H1 (cell line): Measurements from ENCODE around the gene MCAT. TPM values are rescaled to one million over a fixed set of nuclear protein-coding genes. Genes with fewer than 3 reads are reported as not detected.

Source experiments
- CTCF ChIA-PET: fragments of 300-600 bp; sonication (Branson Sonifier 250); formaldehyde crosslinking; loops from one replicate; lab custom pipeline; 2021; ENCODE audit not compliant: partially characterized antibody; lab: Charles Lee
- POLR2A ChIA-PET: fragments of 300-600 bp; sonication (Branson Sonifier 250); formaldehyde crosslinking; loops from one replicate; lab custom pipeline; 2021; ENCODE audit warnings: inconsistent platforms; ENCODE audit not compliant: partially characterized antibody; lab: Charles Lee
- DNase-seq, 2 experiments: peaks; one replicate each; pipeline versions ENCODE4 v3.0.0 to v3.0.0-alpha.2; 2010 to 2022; ENCODE audit warnings: low spot score in 2 of 2, low read depth in 1 of 2, mixed read lengths in 1 of 2
- FAIRE-seq: peaks from 2 replicates; lab custom pipeline; 2011; peaks lifted over from hg19 to GRCh38; lab: Jason Lieb, UNC
- H2AFZ ChIP-seq: 2 replicates; pipeline ENCODE4 v1.8.1; 2012; ENCODE audit warnings: low read length, inconsistent platforms
- H2AK5ac ChIP-seq: 2 replicates; pipeline ENCODE4 v1.6.1; 2013; ENCODE audit warnings: low read depth, low read length
- H2BK120ac ChIP-seq: replicated peaks from 2 replicates; pipeline ENCODE3; 2013; ENCODE audit warnings: low read depth, low read length, inconsistent platforms
- H2BK12ac ChIP-seq: 2 replicates; pipeline ENCODE4 v1.6.1; 2013; ENCODE audit warnings: low read depth, low read length
- H2BK15ac ChIP-seq: 2 replicates; pipeline ENCODE4 v1.6.1; 2013; ENCODE audit warnings: low read length
- H2BK20ac ChIP-seq: 2 replicates; pipeline ENCODE4 v1.6.1; 2013; ENCODE audit warnings: low read length
- H2BK5ac ChIP-seq: 2 replicates; pipeline ENCODE4 v1.6.1; 2013; ENCODE audit warnings: low read depth, low read length
- H3K14ac ChIP-seq: 2 replicates; pipeline ENCODE4 v1.6.1; 2013; ENCODE audit warnings: inconsistent platforms; ENCODE audit not compliant: insufficient read length
- H3K18ac ChIP-seq: 2 replicates; pipeline ENCODE4 v1.6.1; 2013; ENCODE audit warnings: low read length; ENCODE audit errors: extremely low read depth
- H3K23ac ChIP-seq: 2 replicates; pipeline ENCODE4 v1.6.1; 2013; ENCODE audit warnings: inconsistent platforms; ENCODE audit not compliant: insufficient read length
- H3K23me2 ChIP-seq: 2 replicates; pipeline ENCODE4 v1.6.1; 2013; ENCODE audit warnings: low read depth, low read length
- H3K27ac ChIP-seq: 2 replicates; pipeline ENCODE4 v1.6.1; 2011; ENCODE audit warnings: low read depth, low read length, inconsistent platforms
- H3K27me3 ChIP-seq, 4 experiments: replicated peaks in 1 of 4; 1 replicate in 1 of 4; 2 replicates in 3 of 4; pipeline versions ENCODE4 v1.6.1 to v1.8.1; 2011 to 2013; ENCODE audit warnings: low read length in 3 of 4, mild to moderate bottlenecking in 3 of 4, inconsistent platforms in 2 of 4, mixed read lengths in 2 of 4, moderate library complexity in 1 of 4; ENCODE audit not compliant: control insufficient read depth in 3 of 4, insufficient read depth in 3 of 4; ENCODE audit errors: extremely low read depth in 1 of 4
- H3K36me3 ChIP-seq, 4 experiments: 2 replicates each; pipeline versions ENCODE4 v1.6.1 to v1.8.1; 2011 to 2013; ENCODE audit warnings: mild to moderate bottlenecking in 4 of 4, low read length in 3 of 4, moderate library complexity in 2 of 4, control low read depth in 1 of 4, inconsistent platforms in 1 of 4; ENCODE audit not compliant: insufficient read depth in 4 of 4, control insufficient read depth in 2 of 4
- H3K4ac ChIP-seq: replicated peaks from 2 replicates; pipeline ENCODE3; 2013; ENCODE audit warnings: low read length, low read depth, mixed read lengths, inconsistent platforms; ENCODE audit not compliant: insufficient read length
- H3K4me1 ChIP-seq, 4 experiments: replicated peaks in 1 of 4; 1 replicate in 1 of 4; 2 replicates in 3 of 4; pipeline versions ENCODE4 v1.6.1 to v1.8.1; 2011 to 2013; ENCODE audit warnings: low read length in 3 of 4, inconsistent platforms in 2 of 4, mixed read lengths in 1 of 4; ENCODE audit not compliant: insufficient read depth in 4 of 4, control insufficient read depth in 3 of 4
- H3K4me2 ChIP-seq, 2 experiments: 2 replicates each; pipeline versions ENCODE4 v1.6.1 to v1.8.1; 2011 to 2013; ENCODE audit warnings: low read depth in 2 of 2, low read length in 2 of 2, control low read depth in 1 of 2, inconsistent platforms in 1 of 2, mild to moderate bottlenecking in 1 of 2; ENCODE audit not compliant: insufficient read depth in 1 of 2
- H3K4me3 ChIP-seq, 4 experiments: fragments of 200-600, 300-600 bp in 1 of 4; sonication (generic), shearing (Covaris generic), sonication (Bioruptor Twin) in 1 of 4; 2 replicates each; pipeline versions ENCODE4 v1.5.1 to v1.8.1; 2011 to 2016; ENCODE audit warnings: low read length in 4 of 4, low read depth in 3 of 4, control low read depth in 2 of 4, inconsistent platforms in 2 of 4, mild to moderate bottlenecking in 2 of 4, mixed read lengths in 1 of 4, moderate library complexity in 1 of 4; ENCODE audit not compliant: insufficient read depth in 2 of 4; ENCODE audit errors: extremely low read depth in 1 of 4
- H3K56ac ChIP-seq: replicated peaks from 2 replicates; pipeline ENCODE3; 2013; ENCODE audit warnings: low read depth, mild to moderate bottlenecking, mixed read lengths, low read length, inconsistent platforms; ENCODE audit not compliant: insufficient read length
- H3K79me1 ChIP-seq: 2 replicates; pipeline ENCODE4 v1.6.1; 2013; ENCODE audit warnings: low read depth, low read length, control low read depth
- H3K79me2 ChIP-seq, 2 experiments: 2 replicates each; pipeline versions ENCODE4 v1.6.1 to v1.8.1; 2012 to 2013; ENCODE audit warnings: low read length in 2 of 2, mild to moderate bottlenecking in 2 of 2, inconsistent platforms in 1 of 2; ENCODE audit not compliant: insufficient read depth in 2 of 2, control insufficient read depth in 1 of 2
- H3K9ac ChIP-seq, 4 experiments: replicated peaks in 1 of 4; 1 replicate in 1 of 4; 2 replicates in 3 of 4; pipeline versions ENCODE4 v1.6.1 to v1.8.1; 2011 to 2013; ENCODE audit warnings: low read depth in 3 of 4, low read length in 3 of 4, control low read depth in 2 of 4, mild to moderate bottlenecking in 2 of 4, moderate library complexity in 2 of 4, inconsistent platforms in 1 of 4; ENCODE audit errors: extremely low read depth in 1 of 4
- H3K9me3 ChIP-seq, 2 experiments: 2 replicates each; pipeline versions ENCODE4 v1.6.1 to v1.8.1; 2012 to 2013; ENCODE audit warnings: mild to moderate bottlenecking in 2 of 2, moderate library complexity in 2 of 2, control low read depth in 1 of 2, inconsistent platforms in 1 of 2, low read depth in 1 of 2, low read length in 1 of 2, mixed read lengths in 1 of 2; ENCODE audit not compliant: insufficient read depth in 2 of 2
- H4K20me1 ChIP-seq, 2 experiments: replicated peaks in 1 of 2; 2 replicates each; pipeline versions ENCODE3 to v1.8.1; 2011 to 2013; ENCODE audit warnings: inconsistent platforms in 2 of 2, low read length in 2 of 2, mild to moderate bottlenecking in 1 of 2; ENCODE audit not compliant: insufficient read depth in 2 of 2, control insufficient read depth in 1 of 2
- H4K5ac ChIP-seq: 2 replicates; pipeline ENCODE4 v1.6.1; 2013; ENCODE audit warnings: low read length, low read depth, mixed read lengths, inconsistent platforms; ENCODE audit not compliant: insufficient read length
- H4K8ac ChIP-seq: 2 replicates; pipeline ENCODE4 v1.8.0; 2013; ENCODE audit warnings: mild to moderate bottlenecking, moderate library complexity, low read length, inconsistent platforms; ENCODE audit not compliant: insufficient read depth; ENCODE audit errors: extremely low read depth
- H4K91ac ChIP-seq: replicated peaks from 2 replicates; pipeline ENCODE3; 2013; ENCODE audit warnings: low read length, mixed read lengths, inconsistent platforms; ENCODE audit not compliant: insufficient read length
- CBX8 ChIP-seq: fragments of 300-800, 300-1000 bp; sonication (generic); IDR thresholded peaks from 2 replicates; pipeline ENCODE4 v1.7.1; 2016; ENCODE audit warnings: low read depth, low read length, borderline replicate concordance
- CHD2 ChIP-seq: IDR thresholded peaks from 2 replicates; pipeline ENCODE4 v1.6.1; 2012; ENCODE audit warnings: low read length, improper control_type of control experiment
- EP300 ChIP-seq, 2 experiments: IDR thresholded peaks; 1 replicate in 1 of 2; 2 replicates in 1 of 2; pipeline ENCODE4 v1.6.1; 2011 to 2012; ENCODE audit warnings: low read depth in 2 of 2, low read length in 2 of 2, mild to moderate bottlenecking in 2 of 2, borderline replicate concordance in 1 of 2, inconsistent platforms in 1 of 2, moderate library complexity in 1 of 2
- HDAC2 ChIP-seq, 2 experiments: fragments of 300-600 bp in 1 of 2; sonication (generic) in 1 of 2; IDR thresholded peaks; 2 replicates each; pipeline ENCODE4 v1.6.1; 2011 to 2012; ENCODE audit warnings: low read depth in 2 of 2, low read length in 2 of 2, mild to moderate bottlenecking in 2 of 2, moderate library complexity in 2 of 2, borderline replicate concordance in 1 of 2, inconsistent platforms in 1 of 2
- KDM4A ChIP-seq: IDR thresholded peaks from one replicate; pipeline ENCODE4 v1.7.1; 2012; ENCODE audit warnings: low read depth, mild to moderate bottlenecking, moderate library complexity, low read length, inconsistent platforms; ENCODE audit not compliant: severe bottlenecking
- TEAD4 ChIP-seq: IDR thresholded peaks from 2 replicates; pipeline ENCODE4 v1.6.1; 2012; ENCODE audit warnings: low read depth, low read length, inconsistent platforms, mixed read lengths
- WGBS, 2 experiments: shearing (Covaris generic) in 1 of 2; methylation state at CpG; one replicate each; pipeline versions ENCODE4 v1.1.6 to v1.1.7; 2013 to 2015; ENCODE audit warnings: low lambda C conversion rate in 2 of 2, mixed read lengths in 2 of 2, inconsistent platforms in 1 of 2, low coverage in 1 of 2, missing lambda C conversion rate in 1 of 2; ENCODE audit not compliant: insufficient replicate concordance in 2 of 2, insufficient coverage in 1 of 2, insufficient read length in 1 of 2; ENCODE audit errors: extremely low coverage in 1 of 2, missing lambda C conversion rate in 1 of 2; 5-methylcytosine and 5-hydroxymethylcytosine counted together
- polyA plus RNA-seq, 7 experiments: library from polyadenylated mRNA; depleted of rRNA in 3 of 7; stranded (reverse) in 5 of 7; unstranded in 2 of 7; fragments of >200 nt in 5 of 7; fragments of 200-250 nt in 2 of 7; gene quantifications; 1 replicate in 5 of 7; 2 replicates in 1 of 7; 4 replicates in 1 of 7; pipeline versions ENCODE4 v1.2.1 to v1.2.3, GENCODE V29; 2011 to 2013; ENCODE audit warnings: missing spikeins in 2 of 7, mixed read lengths in 2 of 7
- total RNA-seq: library from RNA; stranded (reverse); fragmentation: NEBNext Ultra II Directional; extraction: Animal tissue kit (Norgen Biotek cat#: 25700); gene quantifications from 2 replicates; pipeline ENCODE4 v1.2.1, GENCODE V29; 2021
- TF ChIP-seq, protein P1 (sequence below): IDR thresholded peaks from 2 replicates; pipeline ENCODE4 v1.6.1; 2012; ENCODE audit warnings: inconsistent platforms
- TF ChIP-seq, protein P2 (sequence below): IDR thresholded peaks from 2 replicates; pipeline ENCODE4 v1.6.1; 2012; ENCODE audit warnings: low read length, inconsistent platforms

Gene MCAT
- total and polyA plus RNA-seq, 2 of the 8 experiments (the other 6 are each of a cell fraction or from before 2014, with no cell fraction given): 15.8 to 17.4 TPM

DNA sequence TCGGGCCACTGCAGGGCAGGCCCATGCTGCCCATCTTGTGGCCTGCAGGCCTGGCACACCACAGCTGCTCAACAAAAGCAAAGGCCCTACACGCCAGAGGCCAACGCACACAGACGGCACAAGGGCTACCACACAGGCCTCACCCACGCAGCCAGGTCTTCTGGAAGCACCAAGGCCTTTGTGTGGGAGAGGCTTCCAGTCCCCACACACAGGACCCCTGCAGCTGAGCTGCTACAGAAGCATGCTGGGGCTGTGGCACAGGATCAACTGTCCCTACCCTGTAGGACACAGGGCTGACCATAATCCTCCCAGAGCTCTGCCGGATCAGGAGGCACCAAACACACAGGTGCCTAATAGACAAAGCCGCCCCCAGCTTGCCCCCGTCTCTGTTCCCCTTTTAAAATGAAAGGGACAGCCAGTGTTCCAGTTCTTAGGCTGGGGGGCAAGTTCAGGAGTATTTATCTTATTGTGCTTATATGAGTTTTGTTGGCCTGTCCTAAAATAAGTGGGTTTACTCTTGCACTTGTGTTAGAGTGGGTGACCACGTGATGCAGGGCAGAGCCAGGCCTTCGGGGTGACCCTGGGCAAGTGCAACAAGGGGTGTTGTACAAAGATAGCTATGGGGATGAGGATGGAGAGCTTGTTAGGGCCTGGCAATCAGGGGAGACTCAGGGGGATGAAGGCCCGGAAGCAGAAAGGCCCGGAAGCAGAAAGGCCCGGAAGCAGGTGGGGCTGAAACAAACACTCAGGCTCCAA is 38.3 kb upstream of the MCAT start:
- Histone ChIP-seq H3K56ac (no peak overlapping the region), H3K27ac (no peak overlapping the region), H2AFZ (no peak overlapping the region), H2AK5ac (no peak overlapping the region), H3K4me3 (no peak overlapping the region), H4K91ac (no peak overlapping the region), H3K14ac (no peak overlapping the region), H2BK15ac (no peak overlapping the region), H3K4me1 (peaks cover 0 to 11% (median 5%) of the 10 kb centered on the region in 4 experiments; a peak in 5 of 7 replicates), H3K9me3 (no peaks in the 10 kb centered on the region), H3K27me3 (no peaks in the 10 kb centered on the region), H4K8ac (no peak overlapping the region; the same call in 1 of the 2 replicates), H3K9ac (no peak overlapping the region; a peak in 1 of 7 replicates), H3K79me1 (peaks cover 10% of the 10 kb centered on the region; the same call in 1 of the 2 replicates), H2BK120ac (no peak overlapping the region), H4K20me1 (peaks cover 4 to 20% of the 10 kb centered on the region in 2 experiments), H4K5ac (no peak overlapping the region), H3K23me2 (peaks cover 6% of the 10 kb centered on the region; the same call in 1 of the 2 replicates), H2BK20ac (no peak overlapping the region), H2BK5ac (no peak overlapping the region), H3K79me2 (peaks cover 0 to 32% of the 10 kb centered on the region in 2 experiments; a peak in 3 of 4 replicates), H3K18ac (no peak overlapping the region), H3K23ac (no peak overlapping the region), H3K4me2 (no peak overlapping the region), H3K4ac (no peak overlapping the region), H2BK12ac (no peak overlapping the region), H3K36me3 (peaks cover 19 to 37% (median 34%) of the 10 kb centered on the region in 4 experiments; a peak in 7 of 8 replicates)
- POLR2A ChIA-PET: interaction anchor here (1.4 to 5.0 kb wide), 6 partner anchors 9 to 31 kb away, joined by 3 to 29 read pairs (median 4); no protein-coding TSS in a partner anchor
- DNase-seq: no peak
- CTCF ChIA-PET: interaction anchor here (1.7 to 12.4 kb wide), 2 partner anchors 19 to 47 kb away, joined by 3 to 104 read pairs; no protein-coding TSS in a partner anchor
- 86% methylated on average over 11 of the region's 13 CpGs; no CpG with 5 or more reads in 1 of the 2 experiments for WGBS, 2 experiments
- FAIRE-seq: no peak
- TF ChIP-seq KDM4A (no peak), CHD2 (no peak), CBX8 (no peak), HDAC2 (IDR thresholded peaks at IDR 0.05; ENCODE audit: borderline replicate concordance in 1 of 2, low read depth in 2 of 2, low read length in 2 of 2) (no peak), TEAD4 (no peak), EP300 (IDR thresholded peaks at IDR 0.05; ENCODE audit: borderline replicate concordance in 1 of 2, low read depth in 2 of 2, low read length in 2 of 2) (no peak)
- TF ChIP-seq, protein P1, sequence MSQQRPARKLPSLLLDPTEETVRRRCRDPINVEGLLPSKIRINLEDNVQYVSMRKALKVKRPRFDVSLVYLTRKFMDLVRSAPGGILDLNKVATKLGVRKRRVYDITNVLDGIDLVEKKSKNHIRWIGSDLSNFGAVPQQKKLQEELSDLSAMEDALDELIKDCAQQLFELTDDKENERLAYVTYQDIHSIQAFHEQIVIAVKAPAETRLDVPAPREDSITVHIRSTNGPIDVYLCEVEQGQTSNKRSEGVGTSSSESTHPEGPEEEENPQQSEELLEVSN: no peak
- TF ChIP-seq, protein P2, sequence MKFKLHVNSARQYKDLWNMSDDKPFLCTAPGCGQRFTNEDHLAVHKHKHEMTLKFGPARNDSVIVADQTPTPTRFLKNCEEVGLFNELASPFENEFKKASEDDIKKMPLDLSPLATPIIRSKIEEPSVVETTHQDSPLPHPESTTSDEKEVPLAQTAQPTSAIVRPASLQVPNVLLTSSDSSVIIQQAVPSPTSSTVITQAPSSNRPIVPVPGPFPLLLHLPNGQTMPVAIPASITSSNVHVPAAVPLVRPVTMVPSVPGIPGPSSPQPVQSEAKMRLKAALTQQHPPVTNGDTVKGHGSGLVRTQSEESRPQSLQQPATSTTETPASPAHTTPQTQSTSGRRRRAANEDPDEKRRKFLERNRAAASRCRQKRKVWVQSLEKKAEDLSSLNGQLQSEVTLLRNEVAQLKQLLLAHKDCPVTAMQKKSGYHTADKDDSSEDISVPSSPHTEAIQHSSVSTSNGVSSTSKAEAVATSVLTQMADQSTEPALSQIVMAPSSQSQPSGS: no peak
